Measurements from ENCODE around the gene CAPZA2.
"Not testable (repeated sequence)": the region's sequence is repeated elsewhere in the genome, so short reads cannot be mapped to it uniquely, and the experiment has no call there.

Gene CAPZA2

GRCh38 chr7:116955340-116955739, 93.0 kb downstream of the CAPZA2 start:
- no peak for DNase-seq (ENCODE audit: low spot score)

- DNase-seq (ENCODE audit: low spot score): no peak
These were observed 93.6 kb downstream of the CAPZA2 start for GRCh38 chr7:116955801-116956476.

GRCh38 chr7:116956477-116956804, 94.1 kb downstream of the CAPZA2 start:
- no peak for DNase-seq (ENCODE audit: low spot score)

- no peak for DNase-seq (ENCODE audit: low spot score)
These were observed 95.5 kb downstream of the CAPZA2 start for GRCh38 chr7:116957874-116958273.

- DNase-seq (ENCODE audit: low spot score): not testable (repeated sequence)
These were observed 99.7 kb downstream of the CAPZA2 start for GRCh38 chr7:116961966-116962673.

GRCh38 chr7:116963234-116963633, 100.8 kb downstream of the CAPZA2 start:
- no peak for DNase-seq (ENCODE audit: low spot score)

GRCh38 chr7:116966601-116967000, 104.2 kb downstream of the CAPZA2 start:
- no peak for DNase-seq (ENCODE audit: low spot score)

GRCh38 chr7:116967254-116967922, 105.0 kb downstream of the CAPZA2 start:
- no peak for DNase-seq (ENCODE audit: low spot score)

GRCh38 chr7:116967983-116968382, 105.6 kb downstream of the CAPZA2 start:
- DNase-seq (ENCODE audit: low spot score): no peak

GRCh38 chr7:116968631-116969030, 106.2 kb downstream of the CAPZA2 start:
- no peak for DNase-seq (ENCODE audit: low spot score)

- no peak for DNase-seq (ENCODE audit: low spot score)
These were observed 107.0 kb downstream of the CAPZA2 start for GRCh38 chr7:116969371-116969902.

- DNase-seq (ENCODE audit: low spot score): no peak
These were observed 108.0 kb downstream of the CAPZA2 start for GRCh38 chr7:116970238-116970910.

GRCh38 chr7:116971153-116971552, 108.8 kb downstream of the CAPZA2 start:
- DNase-seq (ENCODE audit: low spot score): not testable (repeated sequence)

Data from LoVo (cell line).